ENCODE results near the gene METRNL. TPM values are rescaled to one million over a fixed set of nuclear protein-coding genes. Genes with fewer than 3 reads are reported as not detected.
A peak's percentile ranks its signal among the peaks of the same experiment; 100 is the strongest.

The METRNL gene
- total RNA-seq, 1 donor from 2014 or later, result 257 TPM

GRCh38 chr17:83105512-83105911 lies 26.1 kb downstream of the METRNL start:
- DNase-seq (ENCODE audit: low spot score in 2 of 2), result no peak
- H3K27ac ChIP-seq, result peak overlapping the region; percentile 75 to 85
- peaks cover 21 to 56% of the 10 kb centered on the region in 2 donors for H3K4me1 ChIP-seq
- H3K27me3 ChIP-seq, result no peaks in the 10 kb centered on the region
- intact Hi-C loops (cut with DNase I), result no loop called here
- H3K4me3 ChIP-seq, result peak overlapping the region in 1 of 2 donors; percentile 12
- H3K36me3 ChIP-seq, result no peaks in the 10 kb centered on the region
- TF ChIP-seq CTCF (IDR thresholded peaks at IDR 0.05), result no peak
- no peaks in the 10 kb centered on the region for H3K9me3 ChIP-seq

GRCh38 chr17:83106056-83106588 lies 26.7 kb downstream of the METRNL start:
- intact Hi-C loops (cut with DNase I), result no loop called here

GRCh38 chr17:83106913-83107655 lies 27.7 kb downstream of the METRNL start:
- intact Hi-C loops (cut with DNase I), result no loop called here
- Histone ChIP-seq H3K27ac (peak overlapping the region; percentile 75 to 85), H3K9me3 (no peaks in the 10 kb centered on the region), H3K4me1 (peaks cover 16 to 54% of the 10 kb centered on the region in 2 donors), H3K27me3 (no peaks in the 10 kb centered on the region), H3K36me3 (no peaks in the 10 kb centered on the region), H3K4me3 (no peak overlapping the region)
- TF ChIP-seq CTCF (IDR thresholded peaks at IDR 0.05), result no peak
- peak in 1 of 2 donors; percentile 78 for DNase-seq (ENCODE audit: low spot score in 2 of 2)

More at GRCh38 chr17:83106056-83106588, 26.7 kb downstream of the METRNL start:
- Histone ChIP-seq H3K36me3 (no peaks in the 10 kb centered on the region), H3K4me3 (peak overlapping the region in 1 of 2 donors; percentile 12), H3K27me3 (no peaks in the 10 kb centered on the region), H3K27ac (peak overlapping the region; percentile 75 to 85), H3K4me1 (peaks cover 19 to 59% of the 10 kb centered on the region in 2 donors), H3K9me3 (no peaks in the 10 kb centered on the region)
- peak in 1 of 2 donors; percentile 62 for DNase-seq (ENCODE audit: low spot score in 2 of 2)
- no peak for TF ChIP-seq CTCF (IDR thresholded peaks at IDR 0.05)

- H3K9me3 ChIP-seq, result no peaks in the 10 kb centered on the region
- H3K4me1 ChIP-seq, result peaks cover 16 to 54% of the 10 kb centered on the region in 2 donors
- H3K4me3 ChIP-seq, result no peak overlapping the region
- DNase-seq (ENCODE audit: low spot score in 2 of 2), result peak in 1 of 2 donors; percentile 67
- intact Hi-C loops (cut with DNase I), result no loop called here
- H3K27me3 ChIP-seq, result no peaks in the 10 kb centered on the region
- no peaks in the 10 kb centered on the region for H3K36me3 ChIP-seq
- peak overlapping the region; percentile 75 to 85 for H3K27ac ChIP-seq
- TF ChIP-seq CTCF (IDR thresholded peaks at IDR 0.05), result no peak
Observed at GRCh38 chr17:83107656-83108048, 28.2 kb downstream of the METRNL start.

- intact Hi-C loops (cut with DNase I), result no loop called here
- H3K27me3 ChIP-seq, result no peaks in the 10 kb centered on the region
Observed at GRCh38 chr17:83108709-83109108, 29.3 kb downstream of the METRNL start.

More at GRCh38 chr17:83108709-83109108, 29.3 kb downstream of the METRNL start:
- H3K4me3 ChIP-seq, result no peak overlapping the region
- H3K27ac ChIP-seq, result peak overlapping the region in 1 of 2 donors; percentile 44
- H3K9me3 ChIP-seq, result no peaks in the 10 kb centered on the region
- DNase-seq (ENCODE audit: low spot score in 2 of 2), result no peak
- peaks cover 16 to 52% of the 10 kb centered on the region in 2 donors for H3K4me1 ChIP-seq
- no peak for TF ChIP-seq CTCF (IDR thresholded peaks at IDR 0.05)
- H3K36me3 ChIP-seq, result no peaks in the 10 kb centered on the region
